Neural progenitor cell (in vitro differentiated cells): ENCODE data around the gene IL17B. TPM values are rescaled to one million over a fixed set of nuclear protein-coding genes. Genes with fewer than 3 reads are reported as not detected.

Experiments
- DNase-seq: peaks from one replicate; pipeline ENCODE4 v3.0.0-alpha.2; 2016; ENCODE audit warnings: low spot score
- H2AFZ ChIP-seq: fragments of 200-600 bp; sonication (generic); replicated peaks from 2 replicates; pipeline ENCODE4 v1.6.1; 2016; ENCODE audit warnings: antibody characterized with exemption
- H3F3A ChIP-seq: fragments of 200-600 bp; sonication (generic); 2 replicates; pipeline ENCODE4 v1.6.1; 2016; ENCODE audit warnings: antibody characterized with exemption, low read depth
- H3K27ac ChIP-seq: fragments of 200-600 bp; sonication (generic); 2 replicates; pipeline ENCODE4 v1.5.1; 2016; ENCODE audit warnings: mild to moderate bottlenecking
- H3K27me3 ChIP-seq: fragments of 200-600 bp; sonication (generic); 2 replicates; pipeline ENCODE4 v1.6.1; 2016; ENCODE audit warnings: mild to moderate bottlenecking, moderate library complexity
- H3K36me3 ChIP-seq: fragments of 200-600 bp; sonication (generic); 2 replicates; pipeline ENCODE4 v1.5.1; 2016
- H3K4me1 ChIP-seq: fragments of 200-600 bp; sonication (generic); 2 replicates; pipeline ENCODE4 v1.6.1; 2016; ENCODE audit warnings: mixed run types
- H3K4me2 ChIP-seq: fragments of 200-600 bp; sonication (generic); 2 replicates; pipeline ENCODE4 v1.6.1; 2016
- H3K4me3 ChIP-seq: fragments of 200-600 bp; sonication (generic); 2 replicates; pipeline ENCODE4 v1.5.1; 2016
- H3K79me2 ChIP-seq: fragments of 200-600 bp; sonication (generic); 2 replicates; pipeline ENCODE4 v1.6.1; 2016; ENCODE audit warnings: low read depth
- H3K9ac ChIP-seq: fragments of 200-600 bp; sonication (generic); 2 replicates; pipeline ENCODE4 v1.6.1; 2016
- H3K9me3 ChIP-seq: fragments of 200-600 bp; sonication (generic); 2 replicates; pipeline ENCODE4 v1.5.1; 2016; ENCODE audit warnings: low read depth
- H4K20me1 ChIP-seq: fragments of 200-600 bp; sonication (generic); 2 replicates; pipeline ENCODE4 v1.6.1; 2016; ENCODE audit warnings: low read depth
- H3K27ac Mint-ChIP-seq: 3 replicates; pipeline ENCODE4 v1.8.0; 2021; ENCODE audit warnings: mixed read lengths
- H3K27me3 Mint-ChIP-seq: 2 replicates; pipeline ENCODE4 v1.8.0; 2022; ENCODE audit warnings: low read depth, mild to moderate bottlenecking, inconsistent platforms, moderate library complexity, mixed read lengths; ENCODE audit not compliant: insufficient read depth
- H3K36me3 Mint-ChIP-seq: 3 replicates; pipeline ENCODE4 v1.8.0; 2021; ENCODE audit warnings: mixed read lengths
- H3K4me1 Mint-ChIP-seq: 3 replicates; pipeline ENCODE4 v1.8.0; 2021; ENCODE audit warnings: mixed read lengths
- H3K4me3 Mint-ChIP-seq: 3 replicates; pipeline ENCODE4 v1.8.0; 2021; ENCODE audit warnings: mild to moderate bottlenecking, moderate library complexity, mixed read lengths
- H3K9me3 Mint-ChIP-seq: 3 replicates; pipeline ENCODE4 v1.8.0; 2020; ENCODE audit warnings: mixed read lengths
- CTCF ChIP-seq: fragments of 200-600 bp; sonication (generic); IDR thresholded peaks from 2 replicates; pipeline ENCODE4 v1.5.1; 2017; ENCODE audit warnings: antibody characterized with exemption, mild to moderate bottlenecking
- EZH2 ChIP-seq: fragments of 200-600 bp; sonication (generic); IDR thresholded peaks from 2 replicates; pipeline ENCODE4 v1.6.1; 2017; ENCODE audit warnings: antibody characterized with exemption, mild to moderate bottlenecking, moderate library complexity
- EZH2phosphoT487 ChIP-seq: fragments of 200-600 bp; sonication (generic); IDR thresholded peaks from 2 replicates; pipeline ENCODE4 v1.6.1; 2017; ENCODE audit warnings: antibody characterized with exemption
- total RNA-seq: library from RNA; depleted of rRNA; stranded (reverse); fragments of >200 nt; gene quantifications from 2 replicates; pipeline ENCODE4 v1.2.3, GENCODE V29; 2015; ENCODE audit warnings: low replicate concordance

The IL17B gene
- total RNA-seq, 1 donor from 2014 or later, result not detected

DNA sequence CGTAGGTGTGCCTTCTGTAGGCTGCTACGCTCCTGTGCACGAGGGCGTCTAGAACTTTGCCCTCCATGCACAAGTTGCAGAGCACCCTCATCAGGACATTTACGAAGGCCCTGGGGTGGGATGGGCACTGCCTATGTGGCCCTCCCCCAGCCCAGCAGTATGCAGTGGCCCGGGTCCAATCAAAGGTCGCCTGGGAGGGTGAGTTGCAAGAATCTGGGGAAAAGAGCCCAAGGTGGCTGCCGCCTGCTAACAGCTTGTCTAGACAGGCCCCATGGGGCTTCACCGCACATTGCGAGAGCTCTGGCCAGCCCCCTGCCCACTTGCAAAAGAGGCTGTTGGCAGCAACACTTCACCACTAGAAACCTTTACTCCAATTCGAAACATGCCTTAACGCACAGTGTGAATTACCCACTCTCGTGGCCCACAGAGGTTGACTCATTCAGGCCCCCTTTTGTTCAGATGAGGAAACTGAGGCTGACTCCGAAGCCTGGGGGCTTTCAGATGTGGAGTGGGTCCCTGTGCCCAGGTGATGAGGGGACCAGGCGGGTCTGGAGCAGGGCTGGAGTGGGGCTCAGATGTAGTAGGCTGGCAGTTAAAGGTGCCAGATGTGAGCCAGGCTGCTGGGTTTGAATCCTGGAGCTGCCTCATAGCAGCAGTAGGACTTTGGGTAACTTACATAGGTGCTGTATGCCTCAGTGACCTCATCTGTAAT is 31.8 kb upstream of the IL17B start:
- TF ChIP-seq CTCF, result no peak
- peaks cover 24% of the 10 kb centered on the region for H3K4me1 ChIP-seq
- H3F3A ChIP-seq, result no peaks in the 10 kb centered on the region
- Mint-ChIP-seq H3K27me3 (peaks cover 2% of the 10 kb centered on the region), H3K36me3 (no peaks in the 10 kb centered on the region), H3K27ac (no peak overlapping the region), H3K4me3 (no peak overlapping the region), H3K4me1 (peaks cover 20% of the 10 kb centered on the region), H3K9me3 (no peaks in the 10 kb centered on the region)
- H3K27me3 ChIP-seq, result no peaks in the 10 kb centered on the region
- DNase-seq, result no peak
- no peak overlapping the region for H3K4me2 ChIP-seq
- no peaks in the 10 kb centered on the region for H4K20me1 ChIP-seq
- no peak overlapping the region for H3K9ac ChIP-seq
- no peak overlapping the region for H2AFZ ChIP-seq
- no peaks in the 10 kb centered on the region for H3K36me3 ChIP-seq
- no peak overlapping the region for H3K4me3 ChIP-seq
- H3K27ac ChIP-seq, result no peak overlapping the region
- H3K79me2 ChIP-seq, result no peaks in the 10 kb centered on the region
- H3K9me3 ChIP-seq, result no peaks in the 10 kb centered on the region

GRCh38 chr5:149410071-149410470 is 31.0 kb upstream of the IL17B start:
- peaks cover 24% of the 10 kb centered on the region for H3K4me1 ChIP-seq
- H3K9me3 ChIP-seq, result no peaks in the 10 kb centered on the region
- Mint-ChIP-seq H3K36me3 (no peaks in the 10 kb centered on the region), H3K4me3 (no peak overlapping the region), H3K4me1 (peaks cover 26% of the 10 kb centered on the region), H3K27ac (no peak overlapping the region), H3K27me3 (peaks cover 2% of the 10 kb centered on the region), H3K9me3 (no peaks in the 10 kb centered on the region)
- H3K9ac ChIP-seq, result no peak overlapping the region
- TF ChIP-seq CTCF (no peak), EZH2 (no peak), EZH2phosphoT487 (no peak)
- no peaks in the 10 kb centered on the region for H3F3A ChIP-seq
- H3K27me3 ChIP-seq, result no peaks in the 10 kb centered on the region
- H3K4me3 ChIP-seq, result no peak overlapping the region
- H4K20me1 ChIP-seq, result no peaks in the 10 kb centered on the region
- H3K4me2 ChIP-seq, result no peak overlapping the region
- no peak overlapping the region for H3K27ac ChIP-seq
- no peaks in the 10 kb centered on the region for H3K36me3 ChIP-seq
- no peak for DNase-seq
- no peaks in the 10 kb centered on the region for H3K79me2 ChIP-seq
- no peak overlapping the region for H2AFZ ChIP-seq

DNA sequence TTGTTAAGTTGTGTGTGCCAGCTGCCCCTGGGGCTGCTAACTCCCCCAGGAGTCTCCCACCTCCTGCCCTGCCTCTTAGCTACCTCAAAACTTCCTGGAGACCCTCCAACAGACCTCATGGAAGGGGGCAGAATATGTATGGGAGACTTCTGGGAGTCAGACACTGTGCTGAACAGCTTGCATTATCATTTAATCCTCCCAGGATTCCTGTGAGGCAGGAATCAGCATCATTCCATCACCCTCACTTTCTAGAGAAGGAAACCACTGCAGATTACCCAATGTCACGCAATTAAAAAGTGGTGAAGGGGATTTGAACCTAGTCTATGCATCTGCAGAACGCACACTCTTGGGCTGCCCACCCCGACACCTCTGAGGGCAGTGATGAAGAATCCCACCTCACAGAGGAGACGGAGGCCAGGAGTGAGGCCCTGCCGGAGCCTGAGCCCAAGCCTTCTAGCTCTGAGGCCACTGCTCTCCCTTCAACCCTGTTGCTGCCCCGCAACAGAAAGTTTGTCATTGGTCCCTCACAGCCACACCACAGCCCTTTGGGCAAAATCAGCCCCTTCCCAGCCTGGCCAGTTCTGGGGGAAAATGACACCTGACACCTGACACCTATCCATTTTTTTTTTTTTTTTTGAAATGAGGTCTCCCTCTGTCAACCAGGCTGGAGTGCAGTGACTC is 30.3 kb upstream of the IL17B start:
- no peak overlapping the region for H3K27ac Mint-ChIP-seq
- no peak overlapping the region for H3K4me2 ChIP-seq
- no peaks in the 10 kb centered on the region for H3K36me3 Mint-ChIP-seq
- no peak for DNase-seq
- no peak overlapping the region for H3K27ac ChIP-seq
- no peak overlapping the region for H3K4me3 Mint-ChIP-seq
- no peak overlapping the region for H3K4me3 ChIP-seq
- no peaks in the 10 kb centered on the region for H4K20me1 ChIP-seq
- H3K9me3 ChIP-seq, result no peaks in the 10 kb centered on the region
- no peaks in the 10 kb centered on the region for H3K79me2 ChIP-seq
- peaks cover 32% of the 10 kb centered on the region for H3K4me1 Mint-ChIP-seq
- no peaks in the 10 kb centered on the region for H3K9me3 Mint-ChIP-seq
- peaks cover 2% of the 10 kb centered on the region for H3K27me3 Mint-ChIP-seq
- no peaks in the 10 kb centered on the region for H3K36me3 ChIP-seq
- no peak overlapping the region for H2AFZ ChIP-seq
- no peaks in the 10 kb centered on the region for H3K27me3 ChIP-seq
- TF ChIP-seq EZH2, result no peak
- TF ChIP-seq CTCF, result no peak
- TF ChIP-seq EZH2phosphoT487, result no peak
- no peaks in the 10 kb centered on the region for H3F3A ChIP-seq
- H3K4me1 ChIP-seq, result peaks cover 24% of the 10 kb centered on the region
- no peak overlapping the region for H3K9ac ChIP-seq
